Mucosa of gallbladder (tissue), 1 donor: ENCODE measurements around the gene TLE2. TPM values are rescaled to one million over a fixed set of nuclear protein-coding genes. Genes with fewer than 3 reads are reported as not detected.

Experiments used
- DNase-seq: peaks from one replicate; pipeline ENCODE4 v3.0.0-alpha.2; 2020; ENCODE audit warnings: low spot score
- total RNA-seq: library from RNA; stranded (reverse); gene quantifications from one replicate; pipeline ENCODE4 v1.2.1, GENCODE V29; 2021
- donor health status: DM: no; HTN: no; CAD: no.

The TLE2 gene
- 64.6 TPM for total RNA-seq

DNA sequence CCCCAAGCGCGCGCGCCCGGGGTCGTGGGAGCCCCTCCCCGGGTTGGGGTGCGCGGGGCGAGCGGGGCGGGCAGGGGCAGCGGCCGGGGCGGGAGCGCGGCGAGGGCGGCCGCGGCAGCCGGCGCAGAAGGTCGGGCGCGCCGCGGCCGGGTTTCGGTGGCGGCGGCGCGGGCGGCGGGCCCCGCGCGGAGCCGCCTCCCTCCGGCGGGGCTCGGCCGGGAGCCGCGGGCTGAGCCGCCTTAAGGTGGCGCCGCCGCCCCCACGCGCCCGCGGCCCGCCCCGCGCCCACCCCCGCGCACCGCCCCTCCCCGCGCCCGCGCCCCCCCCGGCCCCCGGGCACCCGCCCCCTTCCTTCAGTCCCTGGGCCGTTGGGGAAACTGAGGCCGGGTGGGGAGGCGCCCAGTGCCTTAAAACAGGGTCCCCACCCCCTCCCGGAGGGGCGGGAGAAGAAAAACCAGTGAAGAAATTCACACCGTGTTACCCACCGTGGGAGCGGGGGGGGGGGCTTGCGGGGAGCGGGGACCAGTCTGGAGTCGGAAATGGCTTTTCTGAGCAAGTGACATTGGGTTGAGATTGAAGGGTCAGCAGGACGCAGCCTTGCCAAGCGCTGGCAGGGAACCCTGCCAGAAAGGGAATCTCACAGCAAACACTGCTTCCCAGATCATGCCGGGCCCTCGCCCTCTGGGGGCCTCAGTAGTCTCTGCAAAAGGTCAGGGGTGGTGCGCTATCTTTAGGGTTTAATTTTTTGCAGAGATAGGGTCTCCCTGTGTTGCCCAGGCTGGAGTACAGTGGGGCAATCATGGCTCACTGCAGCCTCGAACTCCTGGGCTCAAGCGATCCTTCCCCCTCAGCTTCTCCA is at the start of gene TLE2:
TSS of gene TLE2 (minus strand) at position 216 of the 859 bp plus-strand sequence. CDS start 376 bp downstream, outside the sequence.
- no peak for DNase-seq

DNA sequence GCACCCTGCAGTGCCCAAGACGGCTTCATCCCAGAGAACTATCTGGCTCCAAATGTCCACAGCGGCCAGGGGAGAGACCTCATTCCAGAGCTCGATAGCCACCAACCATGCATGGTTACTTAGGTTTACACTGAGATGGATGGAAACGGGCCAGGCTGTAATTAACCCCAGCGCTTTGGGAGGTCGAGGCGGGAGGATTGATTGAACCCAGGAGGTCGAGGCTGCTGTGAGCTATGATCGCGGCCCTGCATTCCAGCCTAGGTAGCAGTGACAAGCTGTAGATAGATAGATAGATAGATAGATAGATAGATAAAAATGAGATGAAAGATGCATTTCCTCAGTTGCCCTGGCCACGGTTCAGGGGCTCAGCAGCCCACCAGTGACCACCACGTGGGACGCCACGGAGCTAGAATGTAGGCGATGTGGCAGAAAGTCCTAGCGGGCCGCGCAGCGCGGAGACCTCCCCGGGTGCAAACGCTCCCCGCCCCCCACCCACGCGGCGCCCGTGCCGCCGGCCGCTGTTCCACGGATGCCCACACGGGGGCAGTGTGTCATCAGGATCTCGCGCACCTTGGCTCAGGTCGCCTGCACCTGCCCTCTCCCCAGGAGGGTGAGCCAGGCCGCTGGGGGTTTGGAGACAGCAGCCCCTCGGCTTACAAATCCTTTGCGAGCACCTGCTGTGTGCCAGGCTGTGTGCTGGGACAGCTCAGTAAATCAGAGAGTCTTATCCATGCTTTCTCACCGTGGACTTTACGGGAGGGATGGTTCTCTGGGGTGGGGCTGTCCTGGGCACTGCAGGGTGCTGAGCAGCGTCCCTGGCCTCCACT is 46.7 kb upstream of the TLE2 start:
- peak; percentile 54 for DNase-seq

- DNase-seq = no peak
Observed at GRCh38 chr19:3073931-3074595, 45.0 kb upstream of the TLE2 start.

DNA sequence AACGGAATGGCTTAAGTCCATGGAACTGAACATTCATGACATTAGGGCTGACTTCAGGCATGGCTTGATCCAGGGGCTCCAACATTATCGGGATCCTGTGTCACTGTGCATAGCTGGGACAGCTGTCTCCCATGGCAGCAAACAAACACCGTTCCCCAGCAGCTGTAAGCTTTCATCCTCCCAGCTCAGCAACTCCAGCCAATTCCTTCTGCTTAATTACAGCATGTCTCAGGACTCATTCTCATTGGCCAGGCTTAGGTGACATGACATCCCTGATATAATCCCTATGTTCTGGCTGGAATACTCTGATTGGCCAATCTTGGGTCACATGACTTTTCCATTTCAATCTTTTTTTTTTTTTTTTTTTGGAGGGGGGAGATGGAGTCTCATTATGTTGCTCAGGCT is 44.1 kb upstream of the TLE2 start:
- no peak for DNase-seq

GRCh38 chr19:3071768-3072167 is 42.7 kb upstream of the TLE2 start:
- no peak for DNase-seq

- no peak for DNase-seq
Observed at GRCh38 chr19:3068071-3068470, 39.0 kb upstream of the TLE2 start.

DNA sequence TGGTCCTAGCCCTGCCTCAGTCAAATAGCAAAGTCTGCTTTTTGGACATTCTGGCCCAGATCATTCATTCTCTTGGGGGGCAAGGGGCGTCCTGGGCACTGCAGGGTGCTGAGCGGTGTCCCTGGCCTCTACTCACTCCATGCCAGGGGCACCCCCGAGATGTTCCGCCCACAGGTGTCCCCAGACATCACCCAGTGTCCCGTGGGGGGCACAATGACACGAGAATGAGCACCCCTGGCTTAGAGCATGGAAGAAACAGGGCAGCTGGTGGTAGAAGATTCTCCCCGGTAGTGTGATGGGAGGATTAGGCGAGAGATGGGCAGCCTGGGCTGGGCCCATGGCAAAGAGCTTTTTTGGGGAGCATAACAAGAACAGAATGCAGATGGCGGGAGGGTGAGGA is 38.5 kb upstream of the TLE2 start:
- DNase-seq = no peak

- DNase-seq = no peak
Observed at GRCh38 chr19:3066482-3067049, 37.5 kb upstream of the TLE2 start.

- no peak for DNase-seq
Observed at GRCh38 chr19:3065675-3066357, 36.7 kb upstream of the TLE2 start.

DNA sequence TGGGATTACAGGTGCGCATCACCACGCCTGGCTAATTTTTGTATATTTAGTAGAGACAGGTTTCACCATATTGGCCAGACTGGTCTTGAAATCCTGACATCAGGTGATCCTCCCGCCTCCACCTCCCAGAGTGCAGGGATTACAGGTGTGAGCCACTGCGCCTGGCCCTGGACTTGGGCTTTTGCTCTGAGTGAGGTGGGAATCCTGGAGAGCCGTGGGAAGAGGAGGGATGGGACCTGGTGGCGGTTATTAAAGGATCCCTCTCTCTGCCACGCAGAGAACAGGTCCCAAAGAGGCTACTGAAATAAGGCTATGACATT is 34.9 kb upstream of the TLE2 start:
- no peak for DNase-seq

GRCh38 chr19:3062165-3063105 is 33.4 kb upstream of the TLE2 start, which contains the start of gene TLE5:
Gene TLE5, minus strand, starts transcription at chr19:3062495. Its CDS starts 295 bp downstream, at chr19:3062200.
- peak; percentile 50 for DNase-seq

DNA sequence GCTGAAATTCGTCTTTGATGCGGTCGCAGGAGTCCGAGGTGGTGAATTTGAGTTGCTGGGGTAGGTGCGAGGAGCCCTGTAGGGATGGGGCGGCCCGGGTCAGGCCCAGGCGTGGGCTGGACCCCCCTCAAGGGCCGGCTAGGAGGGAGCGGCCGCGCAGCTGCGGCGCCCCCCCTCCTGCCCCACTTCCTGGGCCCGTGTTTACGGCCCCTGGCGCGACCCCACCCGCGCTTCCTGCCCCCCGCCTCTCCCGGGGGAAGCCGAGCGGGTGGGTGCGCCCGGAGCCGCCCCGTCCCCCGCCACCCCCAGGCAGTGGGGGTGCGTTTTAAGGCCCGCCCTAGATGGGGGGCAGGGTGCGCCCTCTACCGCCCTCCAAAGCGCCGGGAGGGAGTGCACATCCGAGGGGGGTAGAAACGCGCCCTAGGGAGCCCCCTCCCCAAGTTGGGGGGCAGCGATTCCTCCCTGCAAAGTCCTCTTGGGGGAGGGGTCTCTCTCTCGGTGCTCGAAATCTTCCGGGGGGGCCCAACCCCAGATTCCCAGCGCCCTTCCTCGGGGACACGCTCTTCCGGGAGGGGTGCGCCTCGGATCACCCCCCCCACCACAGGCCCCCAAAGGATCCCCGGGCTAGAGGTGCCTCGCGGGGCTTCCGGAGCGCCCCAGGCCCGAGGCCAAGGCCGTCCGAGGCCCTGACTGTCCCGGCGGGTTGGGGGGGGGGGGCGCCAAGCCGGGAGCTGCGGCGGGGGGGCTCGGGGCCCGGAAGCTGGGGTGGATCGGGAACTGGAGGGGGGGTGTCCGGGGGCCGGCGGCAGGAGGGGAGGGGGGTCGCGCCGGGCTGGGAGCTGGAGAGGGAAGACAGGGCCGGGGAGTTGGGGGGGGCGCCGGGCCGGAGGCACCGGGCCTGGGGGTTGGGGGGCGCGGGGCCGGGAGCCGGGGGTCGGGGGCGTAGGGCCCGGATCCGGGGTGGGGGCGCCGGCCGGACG is 32.4 kb upstream of the TLE2 start:
- peak; percentile 52 for DNase-seq

- DNase-seq = no peak
Observed at GRCh38 chr19:3060857-3061181, 31.7 kb upstream of the TLE2 start.

DNA sequence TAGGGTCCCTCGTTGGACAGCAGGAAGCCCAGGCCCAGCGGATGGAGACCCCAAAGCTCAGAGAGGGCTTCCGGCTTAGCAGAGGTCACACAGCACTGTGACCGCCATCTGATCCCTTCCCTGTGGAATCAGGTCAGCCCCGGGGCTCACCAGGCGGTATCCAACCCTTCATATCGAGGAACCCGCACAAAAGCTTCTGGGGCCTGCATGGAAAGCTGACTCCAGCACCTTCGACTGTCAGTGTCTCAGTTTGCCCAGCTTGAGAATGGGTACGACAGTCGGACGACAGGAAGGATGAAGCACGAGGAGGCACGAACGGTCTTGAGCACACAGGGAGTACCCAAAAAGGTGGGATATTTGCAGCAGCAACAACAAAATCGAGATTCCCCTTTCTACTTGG is 30.6 kb upstream of the TLE2 start:
- no peak for DNase-seq

DNA sequence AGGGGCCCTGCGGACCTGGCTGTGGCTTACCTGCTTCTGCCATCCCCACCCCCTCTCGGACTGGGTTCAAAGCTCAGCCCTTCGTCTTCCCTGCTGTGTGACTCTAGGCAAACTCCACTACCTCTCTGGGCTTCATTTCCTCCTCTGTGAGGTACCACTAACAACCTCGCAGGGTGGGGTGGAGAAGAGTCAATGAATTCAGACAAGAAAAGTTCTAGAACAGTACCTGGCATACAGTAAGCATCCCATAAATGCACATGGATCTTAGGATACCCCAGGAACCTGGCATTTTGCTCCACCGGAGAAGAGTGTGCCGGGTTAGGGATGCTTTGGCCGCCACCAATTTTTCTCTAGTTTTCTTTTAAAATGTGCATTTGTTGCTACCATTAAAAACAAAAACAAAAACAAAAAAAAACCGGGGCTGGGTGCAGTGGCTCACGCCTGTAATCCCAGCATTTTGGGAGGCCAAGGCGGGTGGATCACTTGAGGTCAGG is 29.8 kb upstream of the TLE2 start:
- no peak for DNase-seq

DNA sequence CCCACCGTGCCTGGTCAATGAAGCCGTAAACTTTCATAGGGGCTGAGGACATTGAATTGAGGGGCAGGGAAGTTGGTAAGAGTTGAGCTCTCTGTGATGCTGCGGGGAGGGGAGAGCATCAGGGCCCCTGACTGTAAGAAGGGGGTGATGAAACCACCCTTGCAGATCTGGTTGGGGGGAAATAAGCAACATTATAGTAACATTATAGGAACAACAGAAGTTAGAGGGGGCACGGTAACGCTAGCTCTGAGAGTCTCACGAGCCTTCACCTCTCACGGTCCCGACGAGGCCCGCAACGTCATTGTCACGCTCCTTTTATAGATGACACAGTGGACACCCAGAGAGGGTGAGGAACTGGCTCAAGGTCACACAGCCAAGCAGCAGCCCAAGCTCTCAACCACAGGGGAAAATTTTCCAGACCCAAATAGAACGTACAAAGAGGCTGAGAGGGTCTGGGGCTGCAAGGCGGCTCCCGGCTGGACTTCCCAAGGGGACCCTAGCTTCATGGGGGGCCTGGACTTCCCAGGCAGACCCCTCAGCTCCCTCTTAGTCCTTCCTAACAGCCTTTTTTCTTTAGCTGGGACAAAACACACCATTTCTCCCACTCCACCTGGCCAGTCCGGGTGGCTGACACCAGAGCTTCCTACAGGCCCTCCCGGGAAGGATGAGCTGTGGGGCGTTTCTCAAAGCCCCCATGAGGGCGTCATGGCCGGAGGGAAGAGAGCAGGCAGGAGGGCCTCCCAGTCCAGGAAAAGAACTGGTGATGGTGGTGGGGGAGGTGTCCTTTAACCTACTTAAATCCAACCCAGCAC is 29.1 kb upstream of the TLE2 start:
- DNase-seq = no peak

DNA sequence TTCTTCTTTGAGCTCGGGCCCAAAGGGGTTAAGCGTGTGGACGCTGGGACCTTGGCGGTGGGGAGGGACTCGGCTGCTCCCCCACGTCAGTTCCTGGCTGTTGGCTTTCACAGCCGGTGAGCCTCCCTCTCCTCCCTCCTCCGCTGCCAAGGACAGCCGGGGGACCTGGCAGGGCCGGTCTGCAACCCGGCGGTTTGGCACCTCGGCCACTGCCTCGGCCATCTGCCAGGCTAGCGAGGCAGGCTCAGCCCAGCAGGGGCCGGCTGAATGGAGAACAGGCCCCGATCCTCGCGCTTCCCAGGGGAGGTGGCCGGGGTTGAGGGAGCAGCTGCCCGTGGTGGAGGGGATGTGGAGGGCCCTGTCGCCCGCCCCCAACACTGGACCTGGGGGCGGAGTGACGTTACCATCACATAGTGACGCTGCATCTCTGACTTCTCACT is 28.2 kb upstream of the TLE2 start:
- peak; percentile 90 for DNase-seq
